ENCODE data around the gene RC3H2. TPM values are rescaled to one million over a fixed set of nuclear protein-coding genes. Genes with fewer than 3 reads are reported as not detected.

The RC3H2 gene
- total and polyA plus RNA-seq, 11 donors: 11.7 to 52.2 (median 44.3) TPM

DNA sequence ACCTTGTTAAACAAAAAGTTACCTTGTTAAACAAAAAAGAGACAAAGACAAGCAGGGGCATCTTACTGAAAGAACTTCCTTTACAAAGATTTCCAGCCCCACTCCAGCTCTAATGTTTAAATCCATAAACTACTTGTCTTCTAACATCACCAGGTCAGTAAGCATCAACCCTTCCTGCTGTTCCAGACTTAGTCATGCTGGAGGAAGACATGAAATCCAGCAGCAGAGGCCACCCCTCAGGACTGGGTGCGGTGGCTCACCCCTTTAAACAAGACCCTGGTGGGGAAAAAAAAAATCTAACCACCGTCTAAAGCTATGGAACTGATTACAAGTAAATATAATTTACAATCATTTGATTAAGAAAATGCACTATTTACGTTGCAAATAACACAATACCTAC is 85.8 kb downstream of the RC3H2 start:
- Histone ChIP-seq H3K27me3 (no peaks in the 10 kb centered on the region), H3K4me3 (no peak overlapping the region), H3K27ac (peak overlapping the region; percentile 12 to 75 (median 44)), H3K9me3 (no peaks in the 10 kb centered on the region), H3K4me1 (peaks cover 0 to 54% (median 20%) of the 10 kb centered on the region in 12 donors), H3K36me3 (peaks cover 0 to 72% (median 57%) of the 10 kb centered on the region in 9 donors)
- ATAC-seq (peak in 2 of 4 donors; percentile 36 to 45), DNase-seq (no peak)
- no peak for TF ChIP-seq POLR2A (IDR thresholded peaks at IDR 0.05)
- TF ChIP-seq, protein P1, sequence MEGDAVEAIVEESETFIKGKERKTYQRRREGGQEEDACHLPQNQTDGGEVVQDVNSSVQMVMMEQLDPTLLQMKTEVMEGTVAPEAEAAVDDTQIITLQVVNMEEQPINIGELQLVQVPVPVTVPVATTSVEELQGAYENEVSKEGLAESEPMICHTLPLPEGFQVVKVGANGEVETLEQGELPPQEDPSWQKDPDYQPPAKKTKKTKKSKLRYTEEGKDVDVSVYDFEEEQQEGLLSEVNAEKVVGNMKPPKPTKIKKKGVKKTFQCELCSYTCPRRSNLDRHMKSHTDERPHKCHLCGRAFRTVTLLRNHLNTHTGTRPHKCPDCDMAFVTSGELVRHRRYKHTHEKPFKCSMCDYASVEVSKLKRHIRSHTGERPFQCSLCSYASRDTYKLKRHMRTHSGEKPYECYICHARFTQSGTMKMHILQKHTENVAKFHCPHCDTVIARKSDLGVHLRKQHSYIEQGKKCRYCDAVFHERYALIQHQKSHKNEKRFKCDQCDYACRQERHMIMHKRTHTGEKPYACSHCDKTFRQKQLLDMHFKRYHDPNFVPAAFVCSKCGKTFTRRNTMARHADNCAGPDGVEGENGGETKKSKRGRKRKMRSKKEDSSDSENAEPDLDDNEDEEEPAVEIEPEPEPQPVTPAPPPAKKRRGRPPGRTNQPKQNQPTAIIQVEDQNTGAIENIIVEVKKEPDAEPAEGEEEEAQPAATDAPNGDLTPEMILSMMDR (IDR thresholded peaks at IDR 0.05): no peak
- 57 to 67% (median 63%) methylated on average over 3 of the region's 3 CpGs for WGBS, 4 donors
- intact Hi-C loops (cut with DNase I): loop anchor here in 6 of 10 donors (10.0 kb wide), 3 partner anchors 465 to 725 kb away; partner anchors contain the start of gene TTLL11 (in 3 of the 6)

GRCh38 chr9:122816163-122816867 is 88.8 kb downstream of the RC3H2 start:
- peaks cover 0 to 45% (median 12%) of the 10 kb centered on the region in 12 donors for H3K4me1 ChIP-seq
- peak overlapping the region in 10 of 12 donors; percentile 8 to 71 (median 54) for H3K27ac ChIP-seq
- H3K9me3 ChIP-seq: no peaks in the 10 kb centered on the region
- 52 to 72% (median 64%) methylated on average over 17 of the region's 17 CpGs for WGBS, 4 donors
- H3K36me3 ChIP-seq: peaks cover 0 to 43% (median 33%) of the 10 kb centered on the region in 9 donors
- intact Hi-C loops (cut with DNase I): loop anchor here in 6 of 10 donors (10.0 kb wide), 3 partner anchors 462 to 722 kb away; partner anchors contain the start of gene TTLL11 (in 3 of the 6)
- TF ChIP-seq, protein P1 (IDR thresholded peaks at IDR 0.05): no peak
- no peak for TF ChIP-seq POLR2A (IDR thresholded peaks at IDR 0.05)
- ATAC-seq: peak; percentile 59 to 88 (median 77)
- H3K27me3 ChIP-seq: no peaks in the 10 kb centered on the region
- H3K4me3 ChIP-seq: peak overlapping the region in 4 of 12 donors; percentile 14 to 31 (median 21)
- peak in 4 of 5 donors; percentile 36 to 62 (median 54) for DNase-seq

DNA sequence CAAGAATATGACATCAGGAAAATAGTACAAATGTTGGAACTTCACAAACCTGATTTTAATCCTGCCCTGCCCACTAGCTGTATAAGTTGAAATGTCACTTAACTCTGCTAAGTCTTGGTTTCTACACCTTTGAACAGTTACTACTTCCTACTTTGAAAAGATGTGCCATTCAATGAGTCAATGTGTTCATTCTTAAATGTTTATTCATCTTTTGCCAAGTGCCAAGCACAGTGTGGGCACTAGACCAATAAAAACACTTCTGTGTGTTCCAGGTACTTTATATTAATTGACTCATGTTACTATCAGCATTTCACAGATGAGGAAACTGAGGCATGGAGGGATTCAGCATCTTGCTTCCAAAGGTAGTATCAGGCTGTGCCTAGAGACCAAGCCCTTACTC is 89.6 kb downstream of the RC3H2 start:
- TF ChIP-seq, protein P1 (IDR thresholded peaks at IDR 0.05): no peak
- no peak for TF ChIP-seq POLR2A (IDR thresholded peaks at IDR 0.05)
- peak overlapping the region in 9 of 12 donors; percentile 6 to 71 (median 53) for H3K27ac ChIP-seq
- DNase-seq: no peak
- H3K4me1 ChIP-seq: peaks cover 0 to 37% (median 6%) of the 10 kb centered on the region in 12 donors
- ATAC-seq: no peak
- H3K9me3 ChIP-seq: no peaks in the 10 kb centered on the region
- no peaks in the 10 kb centered on the region for H3K27me3 ChIP-seq
- intact Hi-C loops (cut with DNase I): loop anchor here in 6 of 10 donors (10.0 kb wide), 3 partner anchors 461 to 721 kb away; partner anchors contain the start of gene TTLL11 (in 3 of the 6)
- H3K4me3 ChIP-seq: peak overlapping the region in 1 of 12 donors; percentile 31
- H3K36me3 ChIP-seq: peaks cover 0 to 41% (median 29%) of the 10 kb centered on the region in 9 donors

GRCh38 chr9:122814545-122814944 is 90.6 kb downstream of the RC3H2 start:
- ATAC-seq: no peak
- Histone ChIP-seq H3K27me3 (no peaks in the 10 kb centered on the region), H3K36me3 (peaks cover 0 to 31% (median 19%) of the 10 kb centered on the region in 9 donors), H3K4me3 (no peak overlapping the region), H3K4me1 (peaks cover 0 to 27% (median 5%) of the 10 kb centered on the region in 12 donors), H3K9me3 (no peaks in the 10 kb centered on the region), H3K27ac (no peak overlapping the region)
- TF ChIP-seq, protein P1 (IDR thresholded peaks at IDR 0.05): no peak
- no peak for TF ChIP-seq POLR2A (IDR thresholded peaks at IDR 0.05)
- DNase-seq: no peak
- intact Hi-C loops (cut with DNase I): loop anchor here in 6 of 10 donors (5.0 to 10.0 kb wide), 4 partner anchors 460 to 720 kb away; partner anchors contain the start of gene TTLL11 (in 3 of the 6)
- WGBS, 4 donors: 72 to 80% (median 77%) methylated on average over 6 of the region's 6 CpGs
